GM12892 (cell line): ENCODE data around the gene ATP8A2.

Source experiments
- POLR2A ChIP-seq: IDR thresholded peaks from 2 replicates; pipeline ENCODE4 v1.6.1; 2011; ENCODE audit warnings: low read depth, low read length, control low read depth
- POLR2AphosphoS5 ChIP-seq: IDR thresholded peaks from 2 replicates; pipeline ENCODE4 v1.6.1; 2011; ENCODE audit warnings: low read depth, low read length, control low read depth
- TAF1 ChIP-seq: IDR thresholded peaks from 2 replicates; pipeline ENCODE4 v1.6.1; 2011; ENCODE audit warnings: low read depth, mild to moderate bottlenecking, control low read depth, low read length, borderline replicate concordance

GRCh38 chr13:25630329-25630900 lies 258.6 kb downstream of the ATP8A2 start:
- TF ChIP-seq POLR2AphosphoS5 (no peak), POLR2A (no peak), TAF1 (no peak)
